K562 (cell line): Measurements from ENCODE around the gene RALGPS1. TPM values are rescaled to one million over a fixed set of nuclear protein-coding genes. Genes with fewer than 3 reads are reported as not detected.

Experiments
- ATAC-seq: fragments of 200-7000 bp; cut with Tn5 transposase; 3 replicates; pipeline ENCODE4 v1.9.1; 2020; ENCODE audit warnings: moderate library complexity
- BruUV-seq: library from RNA; stranded (reverse); fragments of 400-500 nt; replicated peaks from 2 replicates; lab custom pipeline; 2021; lab: Mats Ljungman, UMichigan
- CTCF ChIA-PET: fragments of 300-600 bp; formaldehyde crosslinking; extraction: SDS; loops from one replicate; lab custom pipeline; 2021; ENCODE audit warnings: low intra/inter-chr PET ratio; lab: Yijun Ruan, JAX
- POLR2A ChIA-PET: fragments of 300-600, 350-650 bp; sonication (Branson Sonifier 250); formaldehyde crosslinking; extraction: SDS; loops from one replicate; lab custom pipeline; 2021; ENCODE audit warnings: antibody characterized with exemption, inconsistent platforms; lab: Yijun Ruan, JAX
- DNase-seq, 4 experiments: peaks; one replicate each; pipeline versions ENCODE4 v3.0.0 to v3.0.0-alpha.2; 2011 to 2018; ENCODE audit warnings: low spot score in 3 of 4, mixed read lengths in 3 of 4; ENCODE audit errors: extremely low read depth in 1 of 4
- FAIRE-seq: peaks from 2 replicates; lab custom pipeline; 2011; peaks lifted over from hg19 to GRCh38; lab: Jason Lieb, UNC
- H2AFZ ChIP-seq: 2 replicates; pipeline ENCODE4 v1.6.0; 2011; ENCODE audit warnings: low read depth, low read length, control low read depth, inconsistent platforms
- H3K27ac ChIP-seq: fragments of 200-600 bp; 3 replicates; pipeline ENCODE4 v1.8.0; 2011; ENCODE audit warnings: low read depth, mild to moderate bottlenecking, control low read depth, inconsistent platforms, low read length, moderate library complexity, mixed read lengths; ENCODE audit errors: extremely low read depth
- H3K27me3 ChIP-seq, 2 experiments: fragments of 300-600 bp in 1 of 2; 2 replicates in 1 of 2; 3 replicates in 1 of 2; pipeline versions ENCODE4 v1.6.0 to v1.8.0; 2011; ENCODE audit warnings: inconsistent platforms in 2 of 2, low read length in 2 of 2, mild to moderate bottlenecking in 1 of 2, mixed read lengths in 1 of 2, moderate library complexity in 1 of 2; ENCODE audit not compliant: control insufficient read depth in 2 of 2, insufficient read depth in 2 of 2
- H3K36me3 ChIP-seq: fragments of 300-600 bp; 3 replicates; pipeline ENCODE4 v1.8.0; 2011; ENCODE audit warnings: mild to moderate bottlenecking, low read length, inconsistent platforms; ENCODE audit not compliant: control insufficient read depth, insufficient read depth
- H3K4me1 ChIP-seq, 2 experiments: fragments of 200-600 bp in 1 of 2; replicated peaks in 1 of 2; 2 replicates in 1 of 2; 3 replicates in 1 of 2; pipeline versions ENCODE4 v1.5.1 to v1.8.0; 2011; ENCODE audit warnings: inconsistent platforms in 2 of 2, low read length in 2 of 2, mild to moderate bottlenecking in 1 of 2, mixed read lengths in 1 of 2, moderate library complexity in 1 of 2; ENCODE audit not compliant: control insufficient read depth in 2 of 2, insufficient read depth in 2 of 2
- H3K4me2 ChIP-seq: 2 replicates; pipeline ENCODE4 v1.6.1; 2011; ENCODE audit warnings: low read length, control low read depth, inconsistent platforms, mixed read lengths; ENCODE audit not compliant: insufficient read depth
- H3K4me3 ChIP-seq: fragments of 200-600 bp; sonication (generic), shearing (Covaris generic); 2 replicates; pipeline ENCODE4 v1.5.1; 2016; ENCODE audit warnings: control low read depth, inconsistent platforms
- H3K79me2 ChIP-seq: fragments of 200-600 bp; 3 replicates; pipeline ENCODE4 v1.8.0; 2011; ENCODE audit warnings: low read length, inconsistent platforms; ENCODE audit not compliant: control insufficient read depth, insufficient read depth
- H3K9ac ChIP-seq, 2 experiments: 2 replicates each; pipeline versions ENCODE4 v1.6.0 to v1.6.1; 2011; ENCODE audit warnings: low read depth in 2 of 2, low read length in 2 of 2, control low read depth in 1 of 2, inconsistent platforms in 1 of 2, mild to moderate bottlenecking in 1 of 2, mixed read lengths in 1 of 2; ENCODE audit not compliant: insufficient read depth in 1 of 2
- H3K9me1 ChIP-seq: one replicate; pipeline ENCODE4 v1.6.0; 2011; ENCODE audit warnings: inconsistent platforms, mild to moderate bottlenecking, low read length, moderate library complexity; ENCODE audit not compliant: control insufficient read depth, insufficient read depth
- H3K9me3 ChIP-seq: replicated peaks from 2 replicates; pipeline ENCODE4 v1.5.1; 2011; ENCODE audit warnings: low read depth, low read length, inconsistent platforms; ENCODE audit not compliant: control insufficient read depth, insufficient read depth
- H4K20me1 ChIP-seq: replicated peaks from 2 replicates; pipeline ENCODE4 v1.6.1; 2011; ENCODE audit warnings: low read length, inconsistent platforms, mixed read lengths; ENCODE audit not compliant: control insufficient read depth, insufficient read depth
- DPF2 ChIP-seq: fragments of 450-650 bp; IDR thresholded peaks from 2 replicates; pipeline ENCODE4 v1.6.1; 2016
- EP400 ChIP-seq: fragments of 450-650 bp; IDR thresholded peaks from 2 replicates; pipeline ENCODE4 v1.6.1; 2017; ENCODE audit warnings: antibody characterized with exemption, mild to moderate bottlenecking, moderate library complexity
- HMGN3 ChIP-seq: IDR thresholded peaks from 2 replicates; pipeline ENCODE4 v1.6.1; 2011; ENCODE audit warnings: borderline replicate concordance, low read depth, mild to moderate bottlenecking, mixed read lengths, low read length; ENCODE audit not compliant: insufficient read length; ENCODE audit errors: extremely low read depth
- KLF10 ChIP-seq: fragments of 250-450 bp; sonication (Bioruptor Pico); IDR thresholded peaks from 2 replicates; pipeline ENCODE4 v1.6.1; 2021; ENCODE audit warnings: matching md5 sums
- MTA3 ChIP-seq: fragments of 450-650 bp; formaldehyde crosslinking; IDR thresholded peaks from 2 replicates; pipeline ENCODE4 v1.6.1; 2017; ENCODE audit warnings: mild to moderate bottlenecking, borderline replicate concordance
- RBM39 ChIP-seq: fragments of 200-400 bp; formaldehyde crosslinking; optimal IDR thresholded peaks from 2 replicates; pipeline ENCODE3; 2018; ENCODE audit warnings: low read depth, low read length
- RCOR1 ChIP-seq, 2 experiments: IDR thresholded peaks; 2 replicates each; pipeline ENCODE4 v1.6.1; 2012; ENCODE audit warnings: low read depth in 2 of 2, low read length in 2 of 2, borderline replicate concordance in 1 of 2, improper control_type of control experiment in 1 of 2
- SUPT5H ChIP-seq: fragments of 450-650 bp; IDR thresholded peaks from 2 replicates; pipeline ENCODE4 v1.6.1; 2016
- TAL1 ChIP-seq: fragments of 450-650 bp; IDR thresholded peaks from 2 replicates; pipeline ENCODE4 v1.6.1; 2016; ENCODE audit warnings: mild to moderate bottlenecking
- ZSCAN32 ChIP-seq: fragments of 450-650 bp; formaldehyde crosslinking; IDR thresholded peaks from 2 replicates; pipeline ENCODE4 v1.4.0; 2020; ENCODE audit warnings: mild to moderate bottlenecking, moderate library complexity
- WGBS: fragments of 100-300 bp; shearing (Covaris generic); methylation state at CpG from one replicate; pipeline ENCODE4 v1.1.6; 2016; ENCODE audit warnings: low coverage, mixed read lengths; ENCODE audit not compliant: insufficient coverage; ENCODE audit errors: missing lambda C conversion rate; 5-methylcytosine and 5-hydroxymethylcytosine counted together
- in situ Hi-C: fragments of 300-500 bp; cut with MboI; formaldehyde crosslinking; loops from 4 replicates; pipeline ENCODE4 v1.15.0; 2018; ENCODE audit warnings: inconsistent platforms, mixed read lengths
- intact Hi-C: fragments of 100-400 bp; cut with micrococcal nuclease; formaldehyde crosslinking; loops from 2 replicates; pipeline ENCODE4 v1.14.2; 2022
- polyA plus RNA-seq, 8 experiments: library from polyadenylated mRNA; depleted of rRNA in 4 of 8; stranded (reverse) in 5 of 8; unstranded in 3 of 8; fragments of >200 nt; fragmentation: Nextera tagmentation in 2 of 8; fragmentation: Illumina TruSeq in 1 of 8; extraction: Ambion mirVana in 2 of 8; extraction: Trizol in 1 of 8; gene quantifications; 2 replicates each; pipeline versions ENCODE4 v1.2.1 to v1.2.3, GENCODE V29; 2011 to 2014; ENCODE audit warnings: inconsistent platforms in 1 of 8, missing spikeins in 1 of 8
- total RNA-seq, 7 experiments: library from RNA; depleted of rRNA in 6 of 7; stranded (reverse); fragments of >200 nt in 6 of 7; fragmentation: Illumina TruSeq in 2 of 7; extraction: Trizol in 2 of 7; gene quantifications; 2 replicates each; pipeline versions ENCODE4 v1.2.1 to v1.2.3, GENCODE V29; 2011 to 2021; ENCODE audit warnings: low replicate concordance in 1 of 7
- TF ChIP-seq, protein P1 (sequence below), 2 experiments: fragments of 150-350 bp in 1 of 2; IDR thresholded peaks; 2 replicates each; pipeline ENCODE4 v1.6.1; 2012 to 2016; ENCODE audit warnings: low read depth in 2 of 2, low read length in 2 of 2, mild to moderate bottlenecking in 1 of 2, moderate library complexity in 1 of 2
- TF ChIP-seq, protein P2 (sequence below): fragments of 250-450 bp; sonication (Bioruptor Pico); IDR thresholded peaks from 2 replicates; pipeline ENCODE4 v1.8.0; 2021; ENCODE audit warnings: moderate library complexity, mild to moderate bottlenecking, inconsistent platforms
- TF ChIP-seq, protein P3 (sequence below): fragments of 450-650 bp; formaldehyde crosslinking; IDR thresholded peaks from 2 replicates; pipeline ENCODE4 v1.4.0; 2020; ENCODE audit warnings: mild to moderate bottlenecking
- TF ChIP-seq, protein P4 (sequence below), 2 experiments: fragments of 450-650 bp; conservative IDR thresholded peaks; 2 replicates each; pipeline ENCODE4 v1.6.1; 2017; ENCODE audit warnings: mild to moderate bottlenecking in 2 of 2, moderate library complexity in 2 of 2

RALGPS1 gene
- total and polyA plus RNA-seq, 9 of the 15 experiments (the other 6 are each of a cell fraction or from before 2014, with no cell fraction given): 0.04 to 2.6 (median 1.5) TPM

DNA sequence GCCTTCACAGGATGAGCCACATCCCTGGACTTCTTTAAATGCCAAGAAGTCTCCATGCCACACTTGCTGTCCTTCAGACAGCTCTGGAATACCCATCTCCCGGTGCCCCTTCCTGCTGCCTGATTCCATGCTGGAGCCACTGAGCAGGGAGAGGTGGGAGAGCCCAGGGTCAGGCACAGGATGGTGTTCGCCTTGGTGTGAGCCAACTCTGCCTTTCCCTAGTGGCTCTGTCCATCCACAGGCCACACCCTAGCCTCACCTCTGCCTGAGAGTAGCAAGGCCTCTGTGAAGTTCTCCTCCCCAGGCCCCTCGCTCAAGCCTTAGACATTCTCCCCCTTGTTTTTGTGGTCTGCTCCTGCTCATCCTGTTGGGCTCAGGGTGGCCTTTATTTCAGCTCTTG lies 262.0 kb downstream of the RALGPS1 start:
- FAIRE-seq (no peak), ATAC-seq (no peak), DNase-seq (no peak)
- no peaks in the 10 kb centered on the region; the same call in 1 of the 2 replicates for H4K20me1 ChIP-seq
- H2AFZ ChIP-seq: no peak overlapping the region
- no peaks in the 10 kb centered on the region for H3K9me1 ChIP-seq
- H3K4me2 ChIP-seq: no peak overlapping the region
- no TSS peak for BruUV-seq
- intact Hi-C loops (no loop called here), in situ Hi-C loops (no loop called here)
- H3K79me2 ChIP-seq: no peaks in the 10 kb centered on the region
- POLR2A ChIA-PET: interaction anchor here (1.1 kb wide), 1 partner anchor 99 kb away, joined by 3 read pairs; no protein-coding TSS in a partner anchor
- CTCF ChIA-PET: no interaction called here
- H3K4me1 ChIP-seq: no peaks in the 10 kb centered on the region
- H3K9me3 ChIP-seq: no peaks in the 10 kb centered on the region
- no peak overlapping the region for H3K4me3 ChIP-seq
- WGBS: 18% methylated on average over 3 of the region's 3 CpGs
- no peak overlapping the region for H3K27ac ChIP-seq
- no peak overlapping the region for H3K9ac ChIP-seq
- H3K27me3 ChIP-seq: peaks cover 0 to 10% of the 10 kb centered on the region in 2 experiments; a peak in 1 of 5 replicates
- no peaks in the 10 kb centered on the region for H3K36me3 ChIP-seq
- TF ChIP-seq EP400 (no peak), MTA3 (no peak), SUPT5H (no peak), TAL1 (no peak), DPF2 (no peak), KLF10 (no peak), RBM39 (no peak), ZSCAN32 (CRISPR knock-in tag) (no peak), HMGN3 (no peak), RCOR1 (IDR thresholded peaks at IDR 0.05; ENCODE audit: borderline replicate concordance in 1 of 2, low read depth in 2 of 2, low read length in 2 of 2) (no peak)
- TF ChIP-seq, protein P1, sequence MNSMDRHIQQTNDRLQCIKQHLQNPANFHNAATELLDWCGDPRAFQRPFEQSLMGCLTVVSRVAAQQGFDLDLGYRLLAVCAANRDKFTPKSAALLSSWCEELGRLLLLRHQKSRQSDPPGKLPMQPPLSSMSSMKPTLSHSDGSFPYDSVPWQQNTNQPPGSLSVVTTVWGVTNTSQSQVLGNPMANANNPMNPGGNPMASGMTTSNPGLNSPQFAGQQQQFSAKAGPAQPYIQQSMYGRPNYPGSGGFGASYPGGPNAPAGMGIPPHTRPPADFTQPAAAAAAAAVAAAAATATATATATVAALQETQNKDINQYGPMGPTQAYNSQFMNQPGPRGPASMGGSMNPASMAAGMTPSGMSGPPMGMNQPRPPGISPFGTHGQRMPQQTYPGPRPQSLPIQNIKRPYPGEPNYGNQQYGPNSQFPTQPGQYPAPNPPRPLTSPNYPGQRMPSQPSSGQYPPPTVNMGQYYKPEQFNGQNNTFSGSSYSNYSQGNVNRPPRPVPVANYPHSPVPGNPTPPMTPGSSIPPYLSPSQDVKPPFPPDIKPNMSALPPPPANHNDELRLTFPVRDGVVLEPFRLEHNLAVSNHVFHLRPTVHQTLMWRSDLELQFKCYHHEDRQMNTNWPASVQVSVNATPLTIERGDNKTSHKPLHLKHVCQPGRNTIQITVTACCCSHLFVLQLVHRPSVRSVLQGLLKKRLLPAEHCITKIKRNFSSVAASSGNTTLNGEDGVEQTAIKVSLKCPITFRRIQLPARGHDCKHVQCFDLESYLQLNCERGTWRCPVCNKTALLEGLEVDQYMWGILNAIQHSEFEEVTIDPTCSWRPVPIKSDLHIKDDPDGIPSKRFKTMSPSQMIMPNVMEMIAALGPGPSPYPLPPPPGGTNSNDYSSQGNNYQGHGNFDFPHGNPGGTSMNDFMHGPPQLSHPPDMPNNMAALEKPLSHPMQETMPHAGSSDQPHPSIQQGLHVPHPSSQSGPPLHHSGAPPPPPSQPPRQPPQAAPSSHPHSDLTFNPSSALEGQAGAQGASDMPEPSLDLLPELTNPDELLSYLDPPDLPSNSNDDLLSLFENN (IDR thresholded peaks at IDR 0.05; ENCODE audit: low read depth in 2 of 2, low read length in 2 of 2): no peak
- TF ChIP-seq, protein P2, sequence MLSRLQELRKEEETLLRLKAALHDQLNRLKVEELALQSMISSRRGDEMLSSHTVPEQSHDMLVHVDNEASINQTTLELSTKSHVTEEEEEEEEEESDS (CRISPR knock-in tag): no peak
- TF ChIP-seq, protein P3, sequence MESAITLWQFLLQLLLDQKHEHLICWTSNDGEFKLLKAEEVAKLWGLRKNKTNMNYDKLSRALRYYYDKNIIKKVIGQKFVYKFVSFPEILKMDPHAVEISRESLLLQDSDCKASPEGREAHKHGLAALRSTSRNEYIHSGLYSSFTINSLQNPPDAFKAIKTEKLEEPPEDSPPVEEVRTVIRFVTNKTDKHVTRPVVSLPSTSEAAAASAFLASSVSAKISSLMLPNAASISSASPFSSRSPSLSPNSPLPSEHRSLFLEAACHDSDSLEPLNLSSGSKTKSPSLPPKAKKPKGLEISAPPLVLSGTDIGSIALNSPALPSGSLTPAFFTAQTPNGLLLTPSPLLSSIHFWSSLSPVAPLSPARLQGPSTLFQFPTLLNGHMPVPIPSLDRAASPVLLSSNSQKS: no peak
- TF ChIP-seq, protein P4, sequence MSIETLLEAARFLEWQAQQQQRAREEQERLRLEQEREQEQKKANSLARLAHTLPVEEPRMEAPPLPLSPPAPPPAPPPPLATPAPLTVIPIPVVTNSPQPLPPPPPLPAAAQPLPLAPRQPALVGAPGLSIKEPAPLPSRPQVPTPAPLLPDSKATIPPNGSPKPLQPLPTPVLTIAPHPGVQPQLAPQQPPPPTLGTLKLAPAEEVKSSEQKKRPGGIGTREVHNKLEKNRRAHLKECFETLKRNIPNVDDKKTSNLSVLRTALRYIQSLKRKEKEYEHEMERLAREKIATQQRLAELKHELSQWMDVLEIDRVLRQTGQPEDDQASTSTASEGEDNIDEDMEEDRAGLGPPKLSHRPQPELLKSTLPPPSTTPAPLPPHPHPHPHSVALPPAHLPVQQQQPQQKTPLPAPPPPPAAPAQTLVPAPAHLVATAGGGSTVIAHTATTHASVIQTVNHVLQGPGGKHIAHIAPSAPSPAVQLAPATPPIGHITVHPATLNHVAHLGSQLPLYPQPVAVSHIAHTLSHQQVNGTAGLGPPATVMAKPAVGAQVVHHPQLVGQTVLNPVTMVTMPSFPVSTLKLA (conservative IDR thresholded peaks at IDR 0.05): no peak
